ENCODE data around the gene TRIML2.

TRIML2 gene, protein sequence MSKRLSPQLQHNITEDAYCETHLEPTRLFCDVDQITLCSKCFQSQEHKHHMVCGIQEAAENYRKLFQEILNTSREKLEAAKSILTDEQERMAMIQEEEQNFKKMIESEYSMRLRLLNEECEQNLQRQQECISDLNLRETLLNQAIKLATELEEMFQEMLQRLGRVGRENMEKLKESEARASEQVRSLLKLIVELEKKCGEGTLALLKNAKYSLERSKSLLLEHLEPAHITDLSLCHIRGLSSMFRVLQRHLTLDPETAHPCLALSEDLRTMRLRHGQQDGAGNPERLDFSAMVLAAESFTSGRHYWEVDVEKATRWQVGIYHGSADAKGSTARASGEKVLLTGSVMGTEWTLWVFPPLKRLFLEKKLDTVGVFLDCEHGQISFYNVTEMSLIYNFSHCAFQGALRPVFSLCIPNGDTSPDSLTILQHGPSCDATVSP

DNA sequence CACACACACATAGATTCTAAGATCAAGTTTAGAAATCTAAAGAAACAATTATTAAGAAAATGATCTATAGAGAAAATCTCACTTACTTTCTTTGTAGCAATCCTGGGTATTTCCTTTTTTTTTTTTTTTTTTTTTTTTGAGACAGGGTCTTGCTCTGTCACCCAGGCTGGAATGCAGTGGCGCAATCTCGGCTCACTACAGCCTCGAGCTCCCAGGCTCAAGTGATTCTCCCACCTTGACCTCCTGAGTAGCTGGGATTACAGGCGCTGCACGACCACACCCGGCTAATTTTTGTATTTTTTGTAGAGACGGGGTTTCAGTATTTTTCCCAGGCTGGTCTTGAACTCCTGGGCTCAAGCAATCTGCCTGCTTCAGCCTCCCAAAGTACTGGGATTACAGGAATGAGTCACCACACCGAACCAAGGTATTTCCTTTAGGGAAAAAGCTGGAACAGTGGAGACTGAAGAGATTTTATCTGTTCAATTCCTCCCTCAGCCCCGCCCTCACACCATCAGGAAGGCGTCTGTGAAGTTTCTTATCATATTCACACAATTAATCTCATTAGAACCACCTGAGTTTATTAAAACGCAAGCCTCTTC lies at the start of gene TRIML2:
TRIML2 (minus strand) TSS at position 447 of the 599 bp plus-strand sequence. CDS start 4,235 bp downstream, outside the sequence.
- no peak for DNase-seq (ENCODE audit: low spot score)

DNA sequence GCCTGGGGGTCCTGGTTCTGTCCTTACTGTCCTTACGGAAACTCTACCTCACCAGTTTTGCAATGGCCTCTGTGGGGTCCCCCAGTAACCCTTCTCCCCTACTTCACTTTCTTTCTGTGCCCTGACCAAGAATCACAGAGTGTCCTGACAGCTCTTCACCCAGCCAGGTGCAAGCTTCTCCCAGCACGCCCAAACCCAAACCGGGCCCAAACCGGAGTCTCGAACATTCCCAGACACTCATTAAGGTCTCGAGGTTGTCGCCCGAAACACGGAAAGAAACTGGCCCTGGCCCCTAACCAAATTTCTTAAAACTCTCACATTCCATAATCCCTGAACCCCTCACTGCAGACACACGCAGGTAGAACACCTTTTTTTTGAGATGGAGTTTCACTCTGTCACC lies 48.9 kb upstream of the TRIML2 start:
- no peak for DNase-seq (ENCODE audit: low spot score)

DNA sequence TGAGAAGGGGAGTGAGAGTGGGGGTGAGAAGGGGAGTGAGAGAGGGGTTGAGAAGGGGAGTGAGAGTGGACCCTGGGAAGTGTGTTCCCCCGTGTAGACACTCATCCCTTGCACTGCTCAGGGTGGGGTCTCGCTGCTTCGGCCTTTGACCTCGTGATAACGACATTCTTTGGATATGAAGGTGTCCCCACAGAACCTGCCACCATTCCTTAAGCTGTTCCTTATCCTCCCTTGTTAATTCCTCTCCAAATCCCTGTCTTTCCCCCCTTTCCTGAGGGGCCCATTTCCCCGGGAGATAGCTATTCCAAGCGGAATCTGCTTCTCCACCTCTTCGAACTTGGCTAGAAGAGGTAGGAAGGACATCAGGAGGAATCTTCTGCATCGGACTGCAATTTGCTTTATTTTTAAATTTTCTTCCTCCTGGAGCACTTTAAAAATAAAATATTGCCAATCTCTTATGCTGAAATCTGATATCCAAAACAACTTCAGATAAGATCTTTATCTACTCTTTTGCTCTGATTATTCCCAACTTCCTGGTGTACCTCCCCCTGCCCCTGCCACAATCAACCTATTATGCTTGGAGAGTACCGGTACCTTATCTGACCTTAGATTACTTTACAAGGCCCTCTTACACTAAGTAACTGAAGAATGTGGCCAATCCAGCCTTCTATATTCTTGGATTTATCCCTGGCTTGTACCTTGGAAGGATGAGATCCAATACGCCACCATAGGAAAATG lies 45.4 kb upstream of the TRIML2 start:
- no peak for DNase-seq (ENCODE audit: low spot score)

DNA sequence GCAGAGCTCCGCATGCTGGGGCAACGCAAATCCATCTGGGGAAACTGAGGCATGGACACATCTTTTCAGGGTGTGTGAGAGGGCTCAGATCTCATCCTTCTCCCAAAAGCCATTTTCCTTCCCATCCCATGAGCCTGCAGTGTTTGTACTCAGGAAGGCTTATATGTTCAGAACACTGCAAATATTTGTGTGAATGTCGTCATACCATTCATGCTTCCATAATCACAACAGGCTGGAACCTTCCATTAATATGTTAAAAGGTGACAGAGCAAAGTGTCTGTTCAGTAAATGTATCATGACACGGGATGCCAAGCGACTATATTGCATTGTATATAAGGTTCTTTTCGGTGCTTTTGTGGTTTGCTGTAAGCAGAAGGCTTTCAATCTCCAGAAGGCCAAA lies 38.4 kb upstream of the TRIML2 start:
- no peak for DNase-seq (ENCODE audit: low spot score)

DNA sequence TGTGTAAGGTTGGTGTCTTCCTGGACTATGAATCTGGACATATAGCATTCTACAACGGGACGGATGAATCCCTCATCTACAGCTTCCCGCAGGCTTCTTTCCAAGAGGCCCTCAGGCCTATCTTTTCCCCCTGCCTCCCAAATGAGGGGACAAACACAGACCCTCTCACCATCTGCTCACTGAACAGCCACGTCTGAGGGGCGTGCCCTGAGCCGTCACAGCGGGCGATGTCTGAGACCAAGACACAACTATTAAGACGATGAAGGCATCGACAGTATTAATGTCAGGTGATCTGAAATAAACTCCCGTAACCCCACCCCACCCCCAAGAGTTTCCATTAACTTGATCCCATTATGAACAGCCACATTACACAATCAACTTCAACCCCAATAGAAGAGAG lies 37.8 kb upstream of the TRIML2 start:
- DNase-seq (ENCODE audit: low spot score): no peak

DNA sequence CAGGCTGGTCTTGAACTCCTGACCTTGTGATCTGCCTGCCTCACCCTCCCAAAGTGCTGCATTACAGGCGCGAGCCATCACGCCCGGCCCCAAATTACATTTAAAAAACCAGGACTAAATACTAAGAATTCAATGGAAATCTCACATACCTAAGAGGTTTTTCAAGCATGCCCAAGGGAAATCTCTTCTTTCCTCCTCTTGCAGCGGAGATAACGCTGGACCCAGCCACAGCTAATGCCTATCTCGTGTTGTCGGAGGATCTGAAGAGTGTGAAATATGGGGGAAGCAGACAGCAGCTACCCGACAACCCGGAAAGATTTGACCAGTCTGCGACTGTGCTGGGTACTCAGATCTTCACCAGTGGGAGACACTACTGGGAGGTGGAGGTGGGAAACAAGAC lies 37.2 kb upstream of the TRIML2 start:
- DNase-seq (ENCODE audit: low spot score): no peak

DNA sequence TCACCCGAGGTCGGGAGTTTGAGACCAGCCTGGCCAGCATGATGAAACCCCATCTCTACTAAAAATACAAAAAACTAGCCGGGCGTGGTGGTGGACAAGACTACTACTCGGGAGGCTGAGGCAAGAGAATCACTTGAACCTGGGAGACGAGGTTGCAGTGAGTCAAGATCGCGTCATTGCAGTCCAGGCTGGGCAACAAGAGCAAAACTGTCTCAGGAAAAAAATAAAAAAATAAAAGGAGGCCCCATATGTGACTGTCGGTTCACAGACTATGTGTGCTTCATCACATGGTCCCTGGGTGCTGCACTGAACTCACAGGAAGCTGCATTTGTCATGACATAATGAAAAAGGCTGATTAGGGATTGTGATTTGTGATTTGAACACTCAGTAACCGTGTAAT lies 36.2 kb upstream of the TRIML2 start:
- no peak for DNase-seq (ENCODE audit: low spot score)

DNA sequence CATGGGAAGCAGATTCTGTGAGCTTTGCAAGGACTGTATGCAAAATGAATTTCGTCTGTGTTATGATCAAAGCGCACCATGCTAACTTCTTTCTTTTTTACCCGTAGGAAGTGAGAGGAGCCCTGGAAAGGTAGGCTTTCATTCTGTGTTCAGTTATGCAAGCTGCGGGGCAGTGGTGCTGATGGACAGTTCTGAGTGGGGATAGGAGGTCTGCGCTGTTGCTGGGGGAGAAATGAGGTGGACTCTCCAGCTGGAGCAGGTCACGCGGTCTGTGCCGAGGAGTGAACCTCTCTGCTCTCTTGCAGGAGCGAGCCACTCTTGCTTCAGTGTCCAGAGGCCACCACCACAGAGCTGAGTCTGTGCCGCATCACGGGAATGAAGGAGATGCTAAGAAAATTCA lies 34.3 kb upstream of the TRIML2 start:
- DNase-seq (ENCODE audit: low spot score): no peak

DNA sequence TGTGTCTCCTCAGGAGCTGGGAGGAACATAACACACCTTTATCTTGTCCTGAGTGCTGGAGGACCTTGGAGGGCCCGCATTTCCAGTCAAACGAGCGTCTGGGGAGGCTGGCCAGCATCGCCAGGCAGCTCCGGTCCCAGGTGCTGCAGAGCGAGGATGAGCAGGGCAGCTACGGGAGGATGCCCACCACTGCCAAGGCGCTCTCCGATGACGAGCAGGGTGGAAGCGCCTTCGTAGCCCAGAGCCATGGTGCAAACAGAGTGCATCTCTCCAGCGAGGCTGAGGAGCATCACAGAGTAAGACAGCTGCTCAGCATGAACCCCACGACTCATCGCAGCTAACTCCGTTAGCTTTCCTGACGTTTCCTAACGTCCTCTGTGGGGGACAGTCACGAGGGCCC lies 30.3 kb upstream of the TRIML2 start:
- no peak for DNase-seq (ENCODE audit: low spot score)

DNA sequence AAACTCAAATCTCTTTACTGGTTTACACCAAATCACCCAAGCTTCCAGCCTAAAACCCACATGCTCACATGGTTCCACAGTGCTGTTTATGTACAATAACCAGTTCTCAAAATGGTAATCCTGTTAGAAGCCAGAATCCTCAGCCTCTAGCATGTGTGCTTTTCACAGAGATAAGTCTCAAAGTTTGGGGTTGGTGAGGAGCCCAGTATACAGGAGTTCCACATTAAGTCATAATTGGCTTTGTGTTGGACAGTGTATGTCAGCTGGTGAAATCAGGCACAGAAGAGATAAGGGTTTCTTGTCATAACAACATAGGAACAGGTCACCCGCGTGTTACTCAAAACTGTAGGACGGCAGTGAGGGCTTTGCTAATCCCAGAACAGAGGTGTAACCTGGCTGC lies 29.7 kb upstream of the TRIML2 start, which contains the start of gene TRIML1:
TRIML1 (plus strand) TSS at position 301 of the 400 bp plus-strand sequence. CDS start 118 bp downstream, outside the sequence.
- DNase-seq (ENCODE audit: low spot score): no peak

DNA sequence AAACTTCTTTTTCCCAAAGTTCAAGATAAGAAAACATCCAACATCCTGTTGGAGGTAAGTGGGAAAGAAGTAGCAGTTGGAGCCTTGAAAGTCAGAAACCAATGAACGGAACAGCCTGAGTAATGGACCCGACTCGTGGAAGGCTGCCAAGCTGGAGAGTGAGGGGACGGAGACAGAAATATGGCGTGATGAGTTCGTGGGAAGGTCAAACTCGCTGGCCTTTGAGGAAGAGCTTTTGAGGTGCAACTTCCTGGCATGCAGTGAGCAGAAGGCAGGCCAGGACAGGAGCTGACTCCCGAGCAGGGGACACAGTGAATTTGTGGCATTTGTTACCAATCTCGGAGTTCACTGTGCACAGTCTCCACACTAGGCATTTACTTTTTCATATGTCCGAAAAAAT lies 28.8 kb upstream of the TRIML2 start:
- no peak for DNase-seq (ENCODE audit: low spot score)

DNA sequence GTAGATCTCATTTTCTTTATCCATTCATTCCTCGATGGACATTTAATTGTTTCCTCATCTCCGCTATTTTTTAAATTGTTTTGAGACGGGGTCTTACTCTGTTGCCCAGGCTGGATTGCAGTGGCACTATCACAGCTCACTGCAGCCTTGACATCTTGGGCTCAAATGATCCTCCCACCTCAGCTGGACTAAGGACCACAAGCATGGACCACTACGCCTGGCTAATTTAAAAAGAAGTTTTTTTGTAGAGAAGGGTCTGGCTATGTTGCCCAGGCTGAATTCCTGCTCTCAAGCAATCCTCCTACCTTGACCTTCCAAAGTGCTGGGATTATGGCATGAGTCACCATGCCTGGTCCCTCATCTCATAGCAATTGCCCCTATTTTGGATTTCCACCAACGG lies 22.8 kb upstream of the TRIML2 start:
- no peak for DNase-seq (ENCODE audit: low spot score)

DNA sequence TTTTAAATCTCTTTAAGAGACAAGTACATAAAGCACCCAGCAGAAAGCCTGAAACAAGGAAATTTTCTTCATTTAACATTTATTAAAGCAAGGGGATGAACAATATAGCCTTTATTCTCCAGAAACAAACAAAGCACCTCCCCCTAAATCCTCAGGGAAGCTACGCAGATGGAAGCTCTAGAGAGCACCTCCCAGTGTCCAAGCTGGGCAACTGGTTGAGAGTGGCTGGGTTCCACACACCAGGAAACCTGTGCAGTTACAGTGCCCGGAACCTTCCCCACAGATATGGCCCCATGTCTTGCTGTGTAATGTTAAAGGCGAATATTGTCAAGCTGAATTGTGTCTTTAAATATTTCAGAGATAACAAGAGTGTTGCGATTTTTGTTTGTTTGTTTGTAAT lies 21.0 kb upstream of the TRIML2 start:
- no peak for DNase-seq (ENCODE audit: low spot score)

DNA sequence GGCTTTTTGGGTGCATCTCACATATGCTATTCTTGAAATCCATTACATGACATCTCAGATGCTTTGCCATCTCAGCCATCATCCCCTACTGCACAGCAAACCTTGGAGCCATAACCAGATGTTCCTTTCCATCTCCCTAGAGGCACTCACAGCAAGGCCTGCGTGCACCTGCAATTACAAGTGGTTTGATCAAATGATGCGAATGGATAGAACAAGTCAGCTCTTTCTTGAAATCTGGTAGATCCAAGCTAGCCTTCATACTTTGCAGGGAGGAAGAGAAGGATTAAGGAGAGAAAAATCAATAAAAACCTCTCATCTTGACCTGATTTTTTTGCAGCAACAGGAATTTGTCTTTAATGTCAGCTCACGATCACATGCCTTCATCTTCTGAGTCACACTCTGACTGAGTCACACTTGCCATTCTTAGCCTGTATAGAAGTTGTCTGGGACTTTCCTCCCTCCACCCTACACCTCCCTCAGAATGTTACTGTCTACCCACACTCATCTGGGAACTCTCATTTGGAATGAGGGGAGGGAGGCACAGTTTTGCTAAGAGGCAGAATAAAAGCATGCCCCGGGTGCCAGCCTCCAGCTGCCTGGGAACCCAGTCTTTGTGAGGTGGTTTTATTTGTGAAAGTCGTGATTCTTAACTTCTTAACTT lies 17.9 kb upstream of the TRIML2 start:
- no peak for DNase-seq (ENCODE audit: low spot score)

DNA sequence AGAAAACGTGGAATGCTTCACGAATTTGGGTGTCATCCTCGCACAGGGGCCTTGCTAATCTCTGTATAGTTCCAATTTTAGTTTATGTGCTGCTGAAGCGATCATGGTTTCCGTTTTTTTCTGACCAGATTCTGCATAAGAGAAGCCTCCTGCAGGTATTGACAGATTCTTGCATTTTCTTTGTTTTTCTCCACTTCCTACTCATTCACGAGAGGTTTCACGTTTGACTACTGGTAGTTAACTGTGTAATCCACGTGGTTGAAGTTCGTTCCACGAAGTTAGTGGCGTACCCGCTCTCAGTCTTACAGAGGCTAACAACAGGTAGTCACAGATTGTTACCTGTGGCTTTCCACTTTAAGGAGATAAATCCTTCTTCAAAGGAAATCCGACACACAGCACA lies 12.1 kb upstream of the TRIML2 start:
- no peak for DNase-seq (ENCODE audit: low spot score)

DNA sequence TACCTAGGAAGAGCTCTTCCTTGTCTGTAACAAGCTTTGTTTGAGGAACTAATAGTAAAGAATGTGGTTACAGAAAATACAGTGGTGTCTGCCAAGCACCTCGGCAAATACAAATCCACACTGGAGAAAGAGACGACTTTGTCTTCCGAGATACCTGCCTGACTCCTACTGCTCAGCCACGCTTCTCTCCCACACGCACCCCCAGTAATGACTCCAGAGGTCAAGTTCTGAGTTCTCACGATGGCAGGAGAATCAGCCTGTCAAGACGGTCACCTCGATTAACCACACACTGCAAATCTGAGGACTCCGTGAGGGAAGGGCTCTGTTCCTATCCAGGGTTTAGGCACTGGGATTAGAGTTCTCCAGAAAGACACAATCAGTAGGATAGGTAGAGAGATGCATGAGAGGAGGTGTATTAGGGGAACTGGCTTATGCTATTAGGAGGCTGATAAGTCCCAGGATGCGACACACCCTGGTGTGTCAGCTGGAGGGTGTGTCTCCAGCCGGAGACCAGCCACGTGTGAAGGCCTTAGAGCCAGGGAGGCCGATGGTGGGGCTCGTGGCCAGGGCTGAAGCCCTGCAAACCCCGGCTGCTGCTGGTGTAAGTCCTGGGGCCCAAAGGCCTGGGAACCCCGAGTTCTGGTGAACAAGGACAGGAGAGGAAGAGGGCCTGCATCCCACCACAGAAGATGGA lies 8.4 kb upstream of the TRIML2 start:
- no peak for DNase-seq (ENCODE audit: low spot score)

DNA sequence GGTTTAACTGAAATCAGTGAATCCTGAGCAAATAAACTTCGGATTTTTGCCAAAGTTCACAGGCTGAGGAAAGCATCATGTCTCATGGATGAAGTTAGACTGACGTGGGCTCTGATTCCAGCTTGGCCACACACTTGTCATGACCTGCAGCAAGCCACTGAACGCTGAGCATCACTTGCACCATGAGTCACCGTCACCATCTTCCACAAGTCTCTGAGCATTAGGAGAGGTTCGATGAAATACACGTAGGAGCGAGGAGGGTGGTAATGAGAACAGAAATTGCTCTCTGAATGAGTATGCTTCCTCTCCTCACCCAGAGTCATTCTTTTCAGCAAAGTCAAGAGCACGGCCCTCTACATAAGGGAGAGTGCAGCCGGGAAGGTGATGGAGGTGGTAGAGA lies 3.8 kb upstream of the TRIML2 start:
- DNase-seq (ENCODE audit: low spot score): no peak

DNA sequence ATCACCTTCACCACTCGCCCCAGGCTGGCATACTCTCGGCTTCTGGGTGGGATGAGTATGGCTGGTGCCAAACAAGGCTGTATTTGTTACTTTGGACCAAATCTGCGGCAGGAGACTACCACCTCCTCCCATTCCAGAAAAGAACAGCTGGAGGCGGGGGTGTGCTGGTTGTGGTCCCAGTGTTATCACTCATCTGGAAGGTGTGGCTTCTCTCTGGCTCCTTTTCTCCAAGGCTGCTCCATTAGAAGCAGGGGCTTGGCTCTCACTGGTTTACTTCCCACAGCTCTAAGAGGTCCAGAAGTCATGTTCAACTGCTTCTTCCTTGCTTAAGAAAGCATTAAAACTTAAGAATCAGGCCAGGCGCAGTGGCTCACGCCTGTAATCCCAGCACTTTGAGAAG lies 2.6 kb upstream of the TRIML2 start:
- no peak for DNase-seq (ENCODE audit: low spot score)

DNA sequence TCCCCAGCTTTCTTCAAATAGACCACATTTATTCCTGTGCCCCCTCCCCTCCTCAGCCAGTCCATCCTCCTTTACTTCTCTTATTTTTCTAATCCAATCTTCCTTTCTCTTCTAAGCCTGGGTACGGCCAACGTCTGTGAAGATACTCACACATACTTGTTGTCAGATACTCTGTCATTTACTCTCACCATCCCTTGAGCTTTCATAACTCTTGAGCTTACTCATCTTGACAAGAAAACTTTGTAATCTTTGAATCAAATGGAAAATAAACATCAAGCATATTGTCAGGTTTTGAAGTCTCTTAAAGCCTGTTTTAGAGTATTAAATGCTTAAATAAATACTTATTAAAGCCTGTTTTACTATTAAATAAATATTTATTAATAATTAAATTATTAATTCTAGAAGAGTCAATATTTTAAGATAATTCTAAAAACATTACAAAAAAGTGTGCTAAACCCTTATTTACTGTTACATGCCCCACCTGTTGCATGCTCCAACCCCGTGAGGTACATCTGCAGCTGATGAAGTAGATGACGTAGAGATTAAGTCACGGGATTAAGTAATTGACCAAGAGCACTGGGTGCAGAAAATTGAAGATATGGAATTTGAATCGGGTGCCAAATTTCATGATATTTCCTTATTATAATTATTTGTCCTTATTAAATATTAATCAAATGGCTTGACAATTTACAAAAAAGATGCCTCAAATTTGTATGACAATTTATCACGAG lies 1.5 kb upstream of the TRIML2 start:
- DNase-seq (ENCODE audit: low spot score): no peak

DNA sequence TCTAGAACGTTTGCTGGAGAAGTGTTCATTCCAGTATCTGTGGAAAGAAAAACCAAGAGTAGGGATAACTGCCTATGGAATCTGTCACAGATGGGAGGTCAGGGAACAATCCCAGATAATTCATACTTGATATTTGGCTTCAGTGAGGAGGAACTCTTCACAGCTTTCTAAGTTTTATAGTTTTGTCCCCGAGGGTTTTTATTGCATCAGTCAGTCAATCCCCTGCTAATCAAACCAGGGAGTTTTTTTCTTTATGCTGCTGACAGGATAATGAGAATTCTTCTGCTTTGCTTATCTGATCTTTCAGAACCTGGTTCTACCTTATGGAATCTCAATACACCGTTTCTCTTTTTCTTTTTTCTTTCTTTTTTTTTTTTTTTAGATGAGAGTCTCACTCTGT lies 633 bp upstream of the TRIML2 start:
- no peak for DNase-seq (ENCODE audit: low spot score)
